Ishikawa (cell line): ENCODE measurements around the gene EOLA2.

Source experiments
- EGR1 ChIP-seq: IDR thresholded peaks from 2 replicates; pipeline ENCODE4 v1.6.1; 2012
- EP300 ChIP-seq: IDR thresholded peaks from 2 replicates; pipeline ENCODE4 v1.6.1; 2012; ENCODE audit warnings: borderline replicate concordance
- MAX ChIP-seq: IDR thresholded peaks from 2 replicates; pipeline ENCODE4 v1.6.1; 2012

GRCh38 chrX:149962010-149962409 is 23.7 kb upstream of the EOLA2 start:
- no peak for TF ChIP-seq MAX
- no peak for TF ChIP-seq EGR1
- no peak for TF ChIP-seq EP300
